GM12872 (cell line): ENCODE results near the gene SPATA22.

ENCODE experiments used
- TF ChIP-seq, protein P1 (sequence below): IDR thresholded peaks from 3 replicates; pipeline ENCODE4 v1.5.1; 2011; ENCODE audit warnings: low read depth, mild to moderate bottlenecking, low read length, moderate library complexity; ENCODE audit not compliant: insufficient read depth

Gene SPATA22

DNA sequence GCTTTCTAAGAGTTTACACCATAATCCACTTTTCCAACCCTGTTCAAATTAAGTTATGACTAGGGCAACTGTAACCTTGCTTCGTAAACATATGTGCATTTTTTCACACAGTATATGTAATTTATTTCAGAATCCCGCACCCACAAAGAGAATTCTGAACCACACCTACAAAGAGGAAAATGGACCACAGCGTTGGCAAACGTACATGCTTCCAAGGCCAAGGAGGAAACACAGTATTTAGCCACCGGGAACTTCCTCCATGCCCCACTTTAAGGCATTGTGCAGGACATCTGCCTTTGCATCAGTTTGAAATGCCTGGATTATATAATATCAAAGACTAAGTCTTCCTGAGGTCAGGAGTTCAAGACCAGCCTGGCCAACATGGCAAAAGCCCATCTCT lies 2.1 kb downstream of the SPATA22 start:
- TF ChIP-seq, protein P1, sequence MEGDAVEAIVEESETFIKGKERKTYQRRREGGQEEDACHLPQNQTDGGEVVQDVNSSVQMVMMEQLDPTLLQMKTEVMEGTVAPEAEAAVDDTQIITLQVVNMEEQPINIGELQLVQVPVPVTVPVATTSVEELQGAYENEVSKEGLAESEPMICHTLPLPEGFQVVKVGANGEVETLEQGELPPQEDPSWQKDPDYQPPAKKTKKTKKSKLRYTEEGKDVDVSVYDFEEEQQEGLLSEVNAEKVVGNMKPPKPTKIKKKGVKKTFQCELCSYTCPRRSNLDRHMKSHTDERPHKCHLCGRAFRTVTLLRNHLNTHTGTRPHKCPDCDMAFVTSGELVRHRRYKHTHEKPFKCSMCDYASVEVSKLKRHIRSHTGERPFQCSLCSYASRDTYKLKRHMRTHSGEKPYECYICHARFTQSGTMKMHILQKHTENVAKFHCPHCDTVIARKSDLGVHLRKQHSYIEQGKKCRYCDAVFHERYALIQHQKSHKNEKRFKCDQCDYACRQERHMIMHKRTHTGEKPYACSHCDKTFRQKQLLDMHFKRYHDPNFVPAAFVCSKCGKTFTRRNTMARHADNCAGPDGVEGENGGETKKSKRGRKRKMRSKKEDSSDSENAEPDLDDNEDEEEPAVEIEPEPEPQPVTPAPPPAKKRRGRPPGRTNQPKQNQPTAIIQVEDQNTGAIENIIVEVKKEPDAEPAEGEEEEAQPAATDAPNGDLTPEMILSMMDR, result no peak

DNA sequence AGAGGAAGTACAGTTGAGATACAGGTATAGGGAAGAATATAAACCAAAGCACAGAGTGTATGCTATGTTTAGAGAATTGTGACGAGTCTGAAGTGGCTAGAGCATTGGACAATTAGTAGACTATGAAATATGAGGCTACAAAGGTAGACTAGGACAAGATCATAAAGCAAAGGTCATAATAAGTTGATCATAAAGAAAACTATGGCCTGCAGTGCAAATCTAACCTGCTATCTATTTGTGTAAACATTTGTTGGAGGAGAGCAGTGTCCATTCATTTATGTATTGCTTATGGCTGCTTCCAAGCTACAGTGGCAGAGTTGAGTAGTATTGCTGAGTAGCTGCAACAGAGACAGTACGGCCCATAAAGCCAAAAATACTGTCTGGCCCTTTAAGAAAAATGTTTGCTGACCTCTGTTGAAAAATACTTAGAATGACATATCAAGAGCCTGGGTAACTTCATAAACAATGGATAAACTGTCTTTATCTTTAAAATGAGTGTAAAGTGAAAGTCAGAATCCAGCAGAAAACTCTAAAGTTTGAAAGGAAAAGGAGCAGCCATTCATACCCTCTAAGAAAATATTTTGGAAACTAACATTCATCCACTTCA lies 23.5 kb downstream of the SPATA22 start:
- TF ChIP-seq, protein P1, result no peak

DNA sequence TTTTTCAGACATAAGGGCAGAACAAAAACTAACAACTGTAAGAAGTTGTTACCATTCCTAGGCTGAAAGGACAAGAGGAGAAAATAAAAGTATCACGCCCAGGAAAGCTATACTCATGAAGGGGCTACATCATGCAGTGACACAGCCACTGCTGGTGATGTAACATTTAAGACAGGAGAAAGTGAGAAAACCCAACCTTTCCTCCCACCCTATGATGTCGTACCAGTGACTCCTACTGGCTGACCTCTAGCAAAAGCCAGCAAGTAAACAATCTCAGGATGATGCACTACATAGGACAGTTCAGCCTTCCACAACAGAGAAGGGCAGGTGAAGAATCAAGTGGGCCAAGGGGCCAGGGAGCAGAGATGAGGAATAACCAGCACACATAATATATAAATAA lies 24.0 kb downstream of the SPATA22 start:
- TF ChIP-seq, protein P1, result peak; percentile 29; the same call in 1 of the 3 replicates

DNA sequence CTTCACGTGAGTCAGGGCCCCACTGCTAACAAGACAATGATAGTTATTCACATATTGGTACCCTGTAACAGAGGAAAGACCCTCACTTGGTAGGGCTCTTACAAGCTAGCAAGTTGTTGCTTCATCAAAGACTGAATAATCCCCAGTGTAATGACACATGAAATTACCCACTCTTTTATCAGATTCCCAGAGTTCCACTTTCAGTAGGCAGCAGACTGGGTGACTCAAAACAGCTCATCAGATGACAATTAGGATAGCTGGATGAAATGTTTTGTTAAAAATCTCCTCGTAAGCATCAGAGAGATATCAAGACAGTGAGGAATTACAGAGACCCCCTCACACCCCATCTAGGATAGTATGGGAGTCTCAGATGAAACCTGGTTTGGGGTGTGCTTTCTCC lies 31.2 kb downstream of the SPATA22 start:
- TF ChIP-seq, protein P1, result no peak

DNA sequence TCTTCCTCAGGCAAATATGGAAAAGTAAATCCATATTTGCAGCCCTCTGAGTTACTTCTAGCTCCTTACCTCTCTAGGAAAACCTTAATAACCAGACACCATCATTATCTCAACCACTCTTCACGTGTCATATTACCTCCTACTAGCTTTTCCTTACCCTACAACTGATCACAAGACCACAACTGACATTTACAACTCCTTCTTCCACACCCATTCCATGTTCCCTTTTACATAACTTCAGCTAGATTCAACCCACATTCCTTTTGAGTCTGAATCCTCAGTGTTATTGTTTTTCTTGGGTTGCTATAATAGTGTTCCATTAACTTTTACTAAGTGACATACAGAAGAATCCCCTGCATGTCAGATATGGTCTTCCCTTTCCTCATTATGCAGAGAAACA lies 33.3 kb downstream of the SPATA22 start:
- TF ChIP-seq, protein P1, result no peak

GRCh38 chr17:3433741-3434140 lies 37.9 kb downstream of the SPATA22 start, which contains the start of gene OR1E2:
Gene OR1E2 (minus strand): TSS chr17:3433841. CDS start chr17:3433841, 0 bp downstream.
- TF ChIP-seq, protein P1, result no peak

- TF ChIP-seq, protein P1, result no peak
Observed at GRCh38 chr17:3418222-3418621, 53.4 kb downstream of the SPATA22 start.

DNA sequence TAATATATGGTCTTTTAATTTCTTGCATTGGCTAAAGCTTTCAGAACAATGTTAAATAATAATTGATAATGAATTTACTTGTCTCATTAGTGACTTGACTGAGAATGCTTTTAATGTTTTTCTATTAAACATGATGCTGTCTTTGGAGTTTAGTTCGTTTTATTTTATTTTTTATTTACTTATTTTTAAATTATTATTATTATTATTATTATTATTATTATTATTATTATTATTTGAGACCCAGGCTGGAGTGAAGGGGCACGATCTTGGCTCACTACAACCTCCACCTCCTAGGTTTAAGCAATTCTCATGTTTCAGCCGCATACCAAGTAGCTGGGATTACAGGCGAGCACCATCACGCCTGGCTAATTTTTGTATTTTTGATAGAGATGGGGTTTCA lies 56.0 kb downstream of the SPATA22 start:
- TF ChIP-seq, protein P1, result no peak
